SK-N-SH (cell line): ENCODE measurements around the gene ANXA7. TPM values are rescaled to one million over a fixed set of nuclear protein-coding genes. Genes with fewer than 3 reads are reported as not detected.

Experiments
- CTCF ChIA-PET: fragments of 300-600, 350-600 bp; formaldehyde crosslinking; extraction: SDS; loops from one replicate; lab custom pipeline; 2021; lab: Yijun Ruan, JAX
- POLR2A ChIA-PET: fragments of 350-600 bp; sonication (Branson Sonifier 250); formaldehyde crosslinking; extraction: SDS; loops from one replicate; lab custom pipeline; 2020; ENCODE audit warnings: antibody characterized with exemption, inconsistent platforms; lab: Yijun Ruan, JAX
- DNase-seq: peaks from one replicate; pipeline ENCODE4 v3.0.0; 2012
- H2AFZ ChIP-seq: fragments of 200-600 bp; sonication (generic); 2 replicates; pipeline ENCODE4 v1.8.1; 2016; ENCODE audit warnings: antibody characterized with exemption, mild to moderate bottlenecking, low read depth
- H3F3A ChIP-seq: fragments of 200-600 bp; sonication (generic); replicated peaks from 2 replicates; pipeline ENCODE3; 2016; ENCODE audit warnings: antibody characterized with exemption, mild to moderate bottlenecking; ENCODE audit not compliant: insufficient read depth
- H3K27ac ChIP-seq, 2 experiments: fragments of 200-500 bp in 1 of 2; fragments of 200-600 bp in 1 of 2; sonication (Bioruptor generic) in 1 of 2; sonication (generic), shearing (Covaris generic) in 1 of 2; 2 replicates each; pipeline versions ENCODE4 v1.5.1 to v1.6.1; 2014 to 2016; ENCODE audit warnings: low read depth in 2 of 2, inconsistent platforms in 1 of 2, low read length in 1 of 2, mild to moderate bottlenecking in 1 of 2, mixed read lengths in 1 of 2
- H3K27me3 ChIP-seq: fragments of 200-600 bp; sonication (generic), shearing (Covaris generic); 2 replicates; pipeline ENCODE4 v1.6.1; 2016; ENCODE audit warnings: mixed run types; ENCODE audit not compliant: insufficient read depth
- H3K36me3 ChIP-seq, 2 experiments: fragments of 200-500 bp in 1 of 2; fragments of 200-600 bp in 1 of 2; sonication (Bioruptor generic) in 1 of 2; sonication (generic) in 1 of 2; replicated peaks in 1 of 2; 2 replicates each; pipeline versions ENCODE3 to v1.5.1; 2014 to 2016; ENCODE audit warnings: low read length in 1 of 2, mild to moderate bottlenecking in 1 of 2; ENCODE audit not compliant: insufficient read depth in 2 of 2, control insufficient read depth in 1 of 2
- H3K4me1 ChIP-seq, 2 experiments: fragments of 200-500 bp in 1 of 2; fragments of 200-600 bp in 1 of 2; sonication (Bioruptor generic) in 1 of 2; sonication (generic), shearing (Covaris generic) in 1 of 2; 2 replicates each; pipeline versions ENCODE4 v1.5.1 to v1.6.1; 2014 to 2016; ENCODE audit warnings: low read depth in 1 of 2, low read length in 1 of 2, mixed run types in 1 of 2; ENCODE audit not compliant: insufficient read depth in 2 of 2, control insufficient read depth in 1 of 2
- H3K4me2 ChIP-seq: fragments of 200-600 bp; sonication (generic), shearing (Covaris generic); 2 replicates; pipeline ENCODE4 v1.6.1; 2017; ENCODE audit warnings: mixed run types
- H3K4me3 ChIP-seq, 2 experiments: fragments of 200-500 bp in 1 of 2; fragments of 200-600 bp in 1 of 2; sonication (Bioruptor generic) in 1 of 2; sonication (generic), shearing (Covaris generic) in 1 of 2; 2 replicates each; pipeline versions ENCODE4 v1.5.1 to v1.8.1; 2014 to 2016; ENCODE audit warnings: low read depth in 2 of 2, inconsistent platforms in 1 of 2, low read length in 1 of 2, mild to moderate bottlenecking in 1 of 2, mixed read lengths in 1 of 2, moderate library complexity in 1 of 2
- H3K79me2 ChIP-seq: fragments of 200-600 bp; sonication (generic); 2 replicates; pipeline ENCODE4 v1.8.1; 2017; ENCODE audit warnings: mild to moderate bottlenecking; ENCODE audit not compliant: insufficient read depth
- H3K9ac ChIP-seq: fragments of 200-600 bp; sonication (generic); 2 replicates; pipeline ENCODE4 v1.6.1; 2017; ENCODE audit warnings: mixed run types
- H3K9me2 ChIP-seq: fragments of 200-600 bp; sonication (generic); 2 replicates; pipeline ENCODE4 v1.6.1; 2017; ENCODE audit warnings: mixed run types
- H3K9me3 ChIP-seq: fragments of 200-600 bp; sonication (generic); 2 replicates; pipeline ENCODE4 v1.6.1; 2017; ENCODE audit warnings: mixed run types, mild to moderate bottlenecking, moderate library complexity
- H4K20me1 ChIP-seq: fragments of 200-600 bp; sonication (generic); 2 replicates; pipeline ENCODE4 v1.6.1; 2017; ENCODE audit warnings: mild to moderate bottlenecking, mixed run types; ENCODE audit not compliant: insufficient read depth
- FOXJ3 ChIP-seq: sonication (generic); formaldehyde crosslinking; IDR thresholded peaks from 2 replicates; pipeline ENCODE4 v1.5.1; 2020; ENCODE audit warnings: mild to moderate bottlenecking, missing genetic modification reagents
- JUND ChIP-seq: IDR thresholded peaks from 2 replicates; pipeline ENCODE4 v1.4.0; 2012
- NRF1 ChIP-seq: IDR thresholded peaks from 2 replicates; pipeline ENCODE4 v1.6.1; 2012; ENCODE audit warnings: low read depth, mild to moderate bottlenecking, low read length
- RFX5 ChIP-seq: IDR thresholded peaks from 2 replicates; pipeline ENCODE4 v1.6.1; 2012; ENCODE audit warnings: mild to moderate bottlenecking, improper control_type of control experiment, low read length
- TAF1 ChIP-seq: IDR thresholded peaks from 2 replicates; pipeline ENCODE4 v1.6.1; 2012; ENCODE audit warnings: low read depth, mild to moderate bottlenecking, low read length, moderate library complexity, borderline replicate concordance
- TCF12 ChIP-seq: IDR thresholded peaks from 2 replicates; pipeline ENCODE4 v1.4.0; 2012
- WGBS: methylation state at CpG from one replicate; pipeline ENCODE4 v1.1.6; 2017; ENCODE audit warnings: low lambda C conversion rate; 5-methylcytosine and 5-hydroxymethylcytosine counted together
- polyA plus RNA-seq, 3 experiments: library from polyadenylated mRNA; depleted of rRNA; stranded (reverse); fragments of >200 nt; gene quantifications; 2 replicates each; pipeline ENCODE4 v1.2.3, GENCODE V29; 2012
- TF ChIP-seq, protein P1 (sequence below): IDR thresholded peaks from 2 replicates; pipeline ENCODE4 v1.4.0; 2012; ENCODE audit warnings: low read depth, borderline replicate concordance
- TF ChIP-seq, protein P2 (sequence below): IDR thresholded peaks from 2 replicates; pipeline ENCODE4; 2012

ANXA7 gene
- polyA plus RNA-seq, 1 of the 3 experiments (the other 2 are of a cell fraction), result 65.7 TPM

GRCh38 chr10:73413108-73413527 is 740 bp downstream of the ANXA7 start (continued):
- TF ChIP-seq, protein P1, sequence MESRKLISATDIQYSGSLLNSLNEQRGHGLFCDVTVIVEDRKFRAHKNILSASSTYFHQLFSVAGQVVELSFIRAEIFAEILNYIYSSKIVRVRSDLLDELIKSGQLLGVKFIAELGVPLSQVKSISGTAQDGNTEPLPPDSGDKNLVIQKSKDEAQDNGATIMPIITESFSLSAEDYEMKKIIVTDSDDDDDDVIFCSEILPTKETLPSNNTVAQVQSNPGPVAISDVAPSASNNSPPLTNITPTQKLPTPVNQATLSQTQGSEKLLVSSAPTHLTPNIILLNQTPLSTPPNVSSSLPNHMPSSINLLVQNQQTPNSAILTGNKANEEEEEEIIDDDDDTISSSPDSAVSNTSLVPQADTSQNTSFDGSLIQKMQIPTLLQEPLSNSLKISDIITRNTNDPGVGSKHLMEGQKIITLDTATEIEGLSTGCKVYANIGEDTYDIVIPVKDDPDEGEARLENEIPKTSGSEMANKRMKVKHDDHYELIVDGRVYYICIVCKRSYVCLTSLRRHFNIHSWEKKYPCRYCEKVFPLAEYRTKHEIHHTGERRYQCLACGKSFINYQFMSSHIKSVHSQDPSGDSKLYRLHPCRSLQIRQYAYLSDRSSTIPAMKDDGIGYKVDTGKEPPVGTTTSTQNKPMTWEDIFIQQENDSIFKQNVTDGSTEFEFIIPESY, result no peak
- TF ChIP-seq, protein P2, sequence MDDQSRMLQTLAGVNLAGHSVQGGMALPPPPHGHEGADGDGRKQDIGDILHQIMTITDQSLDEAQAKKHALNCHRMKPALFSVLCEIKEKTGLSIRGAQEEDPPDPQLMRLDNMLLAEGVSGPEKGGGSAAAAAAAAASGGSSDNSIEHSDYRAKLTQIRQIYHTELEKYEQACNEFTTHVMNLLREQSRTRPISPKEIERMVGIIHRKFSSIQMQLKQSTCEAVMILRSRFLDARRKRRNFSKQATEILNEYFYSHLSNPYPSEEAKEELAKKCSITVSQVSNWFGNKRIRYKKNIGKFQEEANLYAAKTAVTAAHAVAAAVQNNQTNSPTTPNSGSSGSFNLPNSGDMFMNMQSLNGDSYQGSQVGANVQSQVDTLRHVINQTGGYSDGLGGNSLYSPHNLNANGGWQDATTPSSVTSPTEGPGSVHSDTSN, result no peak
- TF ChIP-seq TAF1, result no peak
- no peak for TF ChIP-seq TCF12
- TF ChIP-seq RFX5, result no peak
- TF ChIP-seq FOXJ3 (CRISPR knock-in tag), result no peak

DNA sequence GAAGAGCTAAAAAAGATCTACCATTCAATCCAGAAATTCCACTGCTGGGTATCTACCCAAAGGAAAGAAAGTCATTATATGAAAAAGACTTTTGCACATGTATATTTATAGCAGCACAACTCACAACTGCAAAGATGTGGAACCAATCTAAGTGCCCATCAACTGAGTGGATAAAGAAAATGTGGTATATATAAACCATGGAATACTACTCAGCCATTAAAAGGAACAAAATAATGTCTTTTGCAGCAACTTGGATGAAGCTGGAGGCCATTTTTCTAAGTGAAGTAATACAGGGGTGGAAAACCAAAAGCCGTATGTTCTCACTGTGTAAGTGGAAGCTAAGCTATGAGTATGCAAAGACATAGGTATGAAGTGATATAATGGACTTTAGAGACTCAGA is 3.0 kb downstream of the ANXA7 start:
- Histone ChIP-seq H3K36me3 (peaks cover 3 to 24% of the 10 kb centered on the region in 2 experiments), H3K4me3 (no peak overlapping the region), H3K9ac (no peak overlapping the region), H4K20me1 (peaks cover 44% of the 10 kb centered on the region), H3K27ac (no peak overlapping the region), H3K27me3 (no peaks in the 10 kb centered on the region), H3K9me3 (no peaks in the 10 kb centered on the region), H3K9me2 (no peaks in the 10 kb centered on the region), H3K4me1 (peaks cover 7 to 8% of the 10 kb centered on the region in 2 experiments; a peak in 1 of 4 replicates), H3K4me2 (no peak overlapping the region), H3F3A (peaks cover 8% of the 10 kb centered on the region), H3K79me2 (peaks cover 79% of the 10 kb centered on the region), H2AFZ (no peak overlapping the region)
- WGBS, result 96% methylated on average over 1 of the region's 1 CpG
- CTCF ChIA-PET, result no interaction called here
- DNase-seq, result no peak
- POLR2A ChIA-PET, result no interaction called here
- no peak for TF ChIP-seq NRF1
- TF ChIP-seq, all 33 proteins: peak for 0

DNA sequence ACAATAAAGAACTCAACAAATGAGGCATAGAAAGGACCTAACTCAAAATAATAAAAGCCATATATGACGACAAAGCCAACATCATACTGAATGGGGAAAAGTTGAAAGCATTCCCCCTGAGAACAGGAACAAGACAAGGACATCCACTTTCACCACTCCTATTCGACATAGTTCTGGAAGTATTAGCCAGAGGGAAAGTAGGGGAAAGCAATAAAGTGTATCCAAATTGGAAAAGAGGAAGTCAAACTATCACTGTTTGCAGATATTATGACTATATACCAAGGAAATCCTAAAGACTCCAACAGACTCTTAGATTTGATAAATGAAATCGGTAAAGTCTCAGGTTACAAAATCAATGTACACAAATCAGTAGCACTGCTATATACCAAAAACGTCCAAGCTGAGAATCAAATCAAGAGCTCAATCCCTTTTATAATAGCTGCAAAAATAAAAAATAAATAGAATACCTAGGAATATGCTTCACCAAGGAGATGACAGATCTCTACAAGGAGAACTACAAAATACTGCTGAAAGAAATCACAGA is 4.8 kb downstream of the ANXA7 start:
- no peaks in the 10 kb centered on the region for H3K9me2 ChIP-seq
- no peak for TF ChIP-seq TCF12
- no peak for TF ChIP-seq JUND
- DNase-seq, result no peak
- H3K4me1 ChIP-seq, result peaks cover 5 to 8% of the 10 kb centered on the region in 2 experiments; a peak in 1 of 4 replicates
- peaks cover 8% of the 10 kb centered on the region for H3F3A ChIP-seq
- H3K27ac ChIP-seq, result no peak overlapping the region
- no peak overlapping the region for H3K9ac ChIP-seq
- peaks cover 98% of the 10 kb centered on the region for H3K79me2 ChIP-seq
- ChIA-PET CTCF (no interaction called here), POLR2A (no interaction called here)
- no peaks in the 10 kb centered on the region for H3K27me3 ChIP-seq
- 92% methylated on average over 4 of the region's 4 CpGs for WGBS
- no peak overlapping the region for H3K4me3 ChIP-seq
- H3K4me2 ChIP-seq, result no peak overlapping the region
- no peaks in the 10 kb centered on the region for H3K9me3 ChIP-seq
- H4K20me1 ChIP-seq, result peaks cover 59% of the 10 kb centered on the region
- H3K36me3 ChIP-seq, result peaks cover 3 to 24% of the 10 kb centered on the region in 2 experiments
- no peak overlapping the region for H2AFZ ChIP-seq
